Measurements from ENCODE around the gene TKFC. TPM values are rescaled to one million over a fixed set of nuclear protein-coding genes. Genes with fewer than 3 reads are reported as not detected.

TKFC gene
- total RNA-seq, 1 experiment from 2014 or later = 82.3 TPM

DNA sequence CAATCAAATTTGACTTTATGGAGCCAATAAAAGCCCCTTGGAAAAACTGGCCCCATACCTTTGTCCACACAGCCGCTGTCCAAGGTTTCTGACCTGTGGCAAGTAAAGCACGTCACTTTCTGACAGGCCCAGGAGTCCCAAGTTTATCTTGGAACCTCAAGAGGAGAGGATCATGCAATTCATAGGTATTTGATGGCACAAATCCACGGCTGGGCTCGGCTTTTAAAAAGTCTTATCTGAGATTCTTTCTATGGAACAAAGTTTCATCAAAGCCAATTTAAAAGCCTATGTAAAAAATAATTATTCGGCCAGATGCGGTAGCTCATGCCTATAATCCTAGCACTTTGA, 42.7 kb downstream of the TKFC start:
- peaks cover 6% of the 10 kb centered on the region for H3K36me3 ChIP-seq (ENCODE audit: insufficient read depth, low read length, poor library complexity, severe bottlenecking)
- POLR2A ChIA-PET (ENCODE audit: low non-redundant PET) = no interaction called here
- peaks cover 12% of the 10 kb centered on the region for H3K4me1 ChIP-seq (ENCODE audit: insufficient read depth, low read length, poor library complexity, severe bottlenecking)
- H3K27ac ChIP-seq (ENCODE audit: low read depth, low read length, poor library complexity, severe bottlenecking) = no peak overlapping the region
- peaks cover 14% of the 10 kb centered on the region for H3K9me3 ChIP-seq (ENCODE audit: low read depth, low read length, poor library complexity, severe bottlenecking)
- DNase-seq (ENCODE audit: low spot score) = no peak
- no TSS peak for BruUV-seq (replicated peaks)
- no peaks in the 10 kb centered on the region for H3K27me3 ChIP-seq (replicated peaks; ENCODE audit: insufficient read depth, low read depth, low read length, poor library complexity)
- intact Hi-C loops (cut with micrococcal nuclease; ENCODE audit: unreplicated experiment) = no loop called here
- H3K4me3 ChIP-seq (ENCODE audit: low read depth, low read length, poor library complexity, severe bottlenecking) = no peak overlapping the region
- no peak for TF ChIP-seq EZH2 (IDR thresholded peaks at IDR 0.05; ENCODE audit: borderline replicate concordance, low read depth, low read length, poor library complexity, severe bottlenecking)
- TF ChIP-seq, protein P1, sequence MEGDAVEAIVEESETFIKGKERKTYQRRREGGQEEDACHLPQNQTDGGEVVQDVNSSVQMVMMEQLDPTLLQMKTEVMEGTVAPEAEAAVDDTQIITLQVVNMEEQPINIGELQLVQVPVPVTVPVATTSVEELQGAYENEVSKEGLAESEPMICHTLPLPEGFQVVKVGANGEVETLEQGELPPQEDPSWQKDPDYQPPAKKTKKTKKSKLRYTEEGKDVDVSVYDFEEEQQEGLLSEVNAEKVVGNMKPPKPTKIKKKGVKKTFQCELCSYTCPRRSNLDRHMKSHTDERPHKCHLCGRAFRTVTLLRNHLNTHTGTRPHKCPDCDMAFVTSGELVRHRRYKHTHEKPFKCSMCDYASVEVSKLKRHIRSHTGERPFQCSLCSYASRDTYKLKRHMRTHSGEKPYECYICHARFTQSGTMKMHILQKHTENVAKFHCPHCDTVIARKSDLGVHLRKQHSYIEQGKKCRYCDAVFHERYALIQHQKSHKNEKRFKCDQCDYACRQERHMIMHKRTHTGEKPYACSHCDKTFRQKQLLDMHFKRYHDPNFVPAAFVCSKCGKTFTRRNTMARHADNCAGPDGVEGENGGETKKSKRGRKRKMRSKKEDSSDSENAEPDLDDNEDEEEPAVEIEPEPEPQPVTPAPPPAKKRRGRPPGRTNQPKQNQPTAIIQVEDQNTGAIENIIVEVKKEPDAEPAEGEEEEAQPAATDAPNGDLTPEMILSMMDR (conservative IDR thresholded peaks at IDR 0.05; ENCODE audit: low read depth, low read length) = no peak
- CTCF ChIA-PET = no interaction called here

DNA sequence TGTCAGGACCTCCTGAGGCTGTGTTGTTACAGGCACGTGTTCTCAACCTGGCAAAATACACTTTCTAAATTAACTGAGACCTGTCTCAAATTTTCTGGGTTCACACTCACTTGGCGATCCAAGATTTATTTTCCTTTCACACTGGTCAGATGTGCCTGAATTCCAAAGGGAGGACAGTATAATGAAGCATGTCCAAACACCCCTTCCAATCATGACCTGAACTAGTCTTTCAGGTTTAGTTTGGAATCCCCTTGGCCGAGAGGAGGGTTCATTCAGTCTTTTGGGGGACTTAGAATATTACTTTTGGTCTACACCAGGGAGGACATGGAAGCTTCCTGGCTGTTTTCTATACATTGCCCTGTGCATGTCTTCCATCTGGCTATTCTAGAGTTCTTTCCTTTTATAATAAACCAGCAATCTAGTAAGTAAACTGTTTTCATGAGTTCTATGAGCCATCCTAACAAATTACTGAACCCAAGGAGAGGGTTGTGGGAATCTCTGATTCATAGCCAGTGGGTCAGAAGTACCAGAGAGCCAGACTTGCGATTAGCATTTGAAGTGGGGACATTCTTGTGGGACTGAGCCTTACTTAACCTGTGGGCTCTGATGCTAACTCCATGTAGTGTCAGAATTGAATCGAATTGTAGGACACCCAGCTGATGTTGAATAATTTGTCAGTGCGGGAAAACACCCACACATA, 44.6 kb downstream of the TKFC start:
- POLR2A ChIA-PET (ENCODE audit: low non-redundant PET) = no interaction called here
- TF ChIP-seq, protein P1 (conservative IDR thresholded peaks at IDR 0.05; ENCODE audit: low read depth, low read length) = no peak
- TF ChIP-seq EZH2 (IDR thresholded peaks at IDR 0.05; ENCODE audit: borderline replicate concordance, low read depth, low read length, poor library complexity, severe bottlenecking) = no peak
- intact Hi-C loops (cut with micrococcal nuclease; ENCODE audit: unreplicated experiment) = loop anchor here (2.0 kb wide), 1 partner anchor 15 kb away; the partner anchor contains the start of gene TMEM138
- Histone ChIP-seq H3K4me1 (ENCODE audit: insufficient read depth, low read length, poor library complexity, severe bottlenecking) (peaks cover 12% of the 10 kb centered on the region), H3K36me3 (ENCODE audit: insufficient read depth, low read length, poor library complexity, severe bottlenecking) (peaks cover 4% of the 10 kb centered on the region), H3K9me3 (ENCODE audit: low read depth, low read length, poor library complexity, severe bottlenecking) (peaks cover 5% of the 10 kb centered on the region), H3K27me3 (replicated peaks; ENCODE audit: insufficient read depth, low read depth, low read length, poor library complexity) (no peaks in the 10 kb centered on the region), H3K4me3 (ENCODE audit: low read depth, low read length, poor library complexity, severe bottlenecking) (no peak overlapping the region), H3K27ac (ENCODE audit: low read depth, low read length, poor library complexity, severe bottlenecking) (no peak overlapping the region)
- CTCF ChIA-PET = no interaction called here
- no peak for DNase-seq (ENCODE audit: low spot score)
- BruUV-seq (replicated peaks) = no TSS peak

DNA sequence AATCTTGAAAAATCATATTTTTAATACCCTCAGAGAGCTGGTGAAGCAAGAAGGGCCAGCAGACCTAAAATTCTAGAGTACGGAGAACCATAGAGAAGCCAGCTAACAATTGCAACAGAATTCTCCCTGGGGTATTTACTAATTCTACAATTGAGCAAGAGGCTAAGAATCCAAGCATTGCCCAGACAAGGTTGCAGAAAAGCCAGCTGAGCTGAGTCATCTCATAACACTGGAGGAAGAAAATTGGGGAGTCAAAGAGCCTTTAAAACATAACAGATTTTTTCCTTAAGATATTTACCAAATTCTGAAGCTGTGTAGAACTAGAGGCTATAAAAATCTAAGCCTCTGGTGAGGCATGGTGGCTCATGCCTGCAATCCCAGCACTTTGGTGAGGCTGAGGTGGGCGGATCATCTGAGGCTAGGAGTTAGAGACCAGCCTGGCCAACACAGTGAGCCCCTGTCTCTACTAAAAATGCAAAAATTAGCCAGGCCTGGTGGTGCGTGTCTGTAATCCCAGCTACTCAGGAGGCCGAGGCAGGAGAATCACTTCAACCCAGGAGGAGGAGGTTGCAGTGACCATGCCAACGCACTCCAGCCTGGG, 45.8 kb downstream of the TKFC start:
- intact Hi-C loops (cut with micrococcal nuclease; ENCODE audit: unreplicated experiment) = loop anchor here (2.0 kb wide), 1 partner anchor 16 kb away; the partner anchor contains the start of gene TMEM138
- no peak for TF ChIP-seq EZH2 (IDR thresholded peaks at IDR 0.05; ENCODE audit: borderline replicate concordance, low read depth, low read length, poor library complexity, severe bottlenecking)
- TF ChIP-seq, protein P1 (conservative IDR thresholded peaks at IDR 0.05; ENCODE audit: low read depth, low read length) = no peak
- Histone ChIP-seq H3K27me3 (replicated peaks; ENCODE audit: insufficient read depth, low read depth, low read length, poor library complexity) (no peaks in the 10 kb centered on the region), H3K4me1 (ENCODE audit: insufficient read depth, low read length, poor library complexity, severe bottlenecking) (peaks cover 12% of the 10 kb centered on the region), H3K36me3 (ENCODE audit: insufficient read depth, low read length, poor library complexity, severe bottlenecking) (no peaks in the 10 kb centered on the region), H3K4me3 (ENCODE audit: low read depth, low read length, poor library complexity, severe bottlenecking) (no peak overlapping the region), H3K27ac (ENCODE audit: low read depth, low read length, poor library complexity, severe bottlenecking) (peak overlapping the region; percentile 69), H3K9me3 (ENCODE audit: low read depth, low read length, poor library complexity, severe bottlenecking) (no peaks in the 10 kb centered on the region)
- peak; percentile 92 for DNase-seq (ENCODE audit: low spot score)
- ChIA-PET CTCF (no interaction called here), POLR2A (ENCODE audit: low non-redundant PET) (interaction anchor here (0.7 to 1.0 kb wide), 2 partner anchors 17 to 1195 kb away, joined by 4 to 8 read pairs; partner anchors contain the start of genes CYB561A3 and TMEM138)
- no TSS peak for BruUV-seq (replicated peaks)

Data from A673 (cell line).